HG02870 (cell line): Measurements from ENCODE around the gene ARRDC4.

Experiments used
- ATAC-seq: cut with Tn5 transposase; IDR thresholded peaks from one replicate; pipeline ENCODE4 v1.9.1; 2021; ENCODE audit warnings: mild to moderate bottlenecking, moderate library complexity; ENCODE audit not compliant: unreplicated experiment

ARRDC4 gene

GRCh38 chr15:97995881-97996603, 35.5 kb downstream of the ARRDC4 start:
- ATAC-seq, result no peak

GRCh38 chr15:97998307-97999071, 38.0 kb downstream of the ARRDC4 start:
- ATAC-seq, result no peak

GRCh38 chr15:98000249-98001203, 40.0 kb downstream of the ARRDC4 start:
- ATAC-seq, result no peak

- ATAC-seq, result no peak
Observed at GRCh38 chr15:98001663-98002194, 41.2 kb downstream of the ARRDC4 start.

GRCh38 chr15:98002419-98002818, 41.9 kb downstream of the ARRDC4 start:
- no peak for ATAC-seq

GRCh38 chr15:98002866-98003265, 42.4 kb downstream of the ARRDC4 start:
- ATAC-seq, result no peak

- no peak for ATAC-seq
Observed at GRCh38 chr15:98003518-98003917, 43.0 kb downstream of the ARRDC4 start.

- ATAC-seq, result no peak
Observed at GRCh38 chr15:98003996-98004395, 43.5 kb downstream of the ARRDC4 start.

- ATAC-seq, result no peak
Observed at GRCh38 chr15:98005659-98006058, 45.2 kb downstream of the ARRDC4 start.

GRCh38 chr15:98009169-98009568, 48.7 kb downstream of the ARRDC4 start:
- no peak for ATAC-seq

GRCh38 chr15:98009971-98010370, 49.5 kb downstream of the ARRDC4 start:
- no peak for ATAC-seq

GRCh38 chr15:98012354-98012753, 51.9 kb downstream of the ARRDC4 start:
- no peak for ATAC-seq

- no peak for ATAC-seq
Observed at GRCh38 chr15:98013631-98014030, 53.1 kb downstream of the ARRDC4 start.

- ATAC-seq, result no peak
Observed at GRCh38 chr15:98017150-98017964, 56.9 kb downstream of the ARRDC4 start.

- no peak for ATAC-seq
Observed at GRCh38 chr15:98018761-98019351, 58.4 kb downstream of the ARRDC4 start.
